Skeletal muscle tissue (tissue), 1 donor: ENCODE measurements around the gene SLC25A52. TPM values are rescaled to one million over a fixed set of nuclear protein-coding genes. Genes with fewer than 3 reads are reported as not detected.

Experiments used
- total RNA-seq: library from RNA; depleted of rRNA; stranded (reverse); fragments of >200 nt; gene quantifications from one replicate; pipeline ENCODE4 v1.2.3, GENCODE V29; 2014

The SLC25A52 gene
- total RNA-seq, 1 donor from 2014 or later, result not detected

Other genes starting within 250 kb of the SLC25A52 start
- gene TTR, start 169.0 kb downstream of the SLC25A52 start, total RNA-seq, result not detected
- gene B4GALT6, start 76.3 kb downstream of the SLC25A52 start, total RNA-seq, result 3.1 TPM
- gene TRAPPC8, start 182.2 kb upstream of the SLC25A52 start, total RNA-seq, result 44.9 TPM